Loucy (cell line): ENCODE results near the gene IFNGR1.

ENCODE experiments used
- H2AFZ ChIP-seq: fragments of 200-600 bp; sonication (generic); 2 replicates; pipeline ENCODE4 v1.6.0; 2016; ENCODE audit warnings: antibody characterized with exemption, mild to moderate bottlenecking, low read length, moderate library complexity
- H3F3A ChIP-seq: fragments of 200-600 bp; 2 replicates; pipeline ENCODE4 v1.6.0; 2016; ENCODE audit warnings: antibody characterized with exemption, low read depth, mild to moderate bottlenecking
- H3K27me3 ChIP-seq: fragments of 200-600 bp; sonication (generic); 2 replicates; pipeline ENCODE4 v1.6.1; 2014; ENCODE audit warnings: low read length, mild to moderate bottlenecking; ENCODE audit not compliant: insufficient read depth, poor library complexity, severe bottlenecking
- H3K36me3 ChIP-seq: fragments of 200-600 bp; sonication (generic); 2 replicates; pipeline ENCODE4 v1.6.1; 2016; ENCODE audit warnings: low read length; ENCODE audit not compliant: insufficient read depth
- H3K4me1 ChIP-seq: fragments of 200-600 bp; sonication (generic); 2 replicates; pipeline ENCODE4 v1.5.1; 2014; ENCODE audit warnings: low read length, mild to moderate bottlenecking; ENCODE audit not compliant: insufficient read depth, poor library complexity, severe bottlenecking
- H3K4me2 ChIP-seq: fragments of 200-600 bp; sonication (generic); 2 replicates; pipeline ENCODE4 v1.6.0; 2014; ENCODE audit warnings: antibody characterized with exemption, low read length, low read depth, mild to moderate bottlenecking; ENCODE audit not compliant: poor library complexity, severe bottlenecking
- H3K4me3 ChIP-seq: fragments of 200-600 bp; sonication (generic); 2 replicates; pipeline ENCODE4 v1.5.1; 2014; ENCODE audit warnings: low read length, mild to moderate bottlenecking, mixed read lengths; ENCODE audit not compliant: poor library complexity, severe bottlenecking
- H3K79me2 ChIP-seq: fragments of 200-600 bp; sonication (generic); 2 replicates; pipeline ENCODE4 v1.6.1; 2014; ENCODE audit warnings: low read length; ENCODE audit not compliant: insufficient read depth
- H3K9ac ChIP-seq: fragments of 200-600 bp; sonication (generic); 2 replicates; pipeline ENCODE4 v1.6.0; 2014; ENCODE audit warnings: mild to moderate bottlenecking, low read depth, low read length, moderate library complexity; ENCODE audit not compliant: poor library complexity, severe bottlenecking
- H3K9me2 ChIP-seq: fragments of 200-600 bp; sonication (generic); replicated peaks from 2 replicates; pipeline ENCODE4 v1.6.1; 2016; ENCODE audit warnings: low read depth, low read length, mixed read lengths
- H3K9me3 ChIP-seq: fragments of 200-600 bp; sonication (generic); 2 replicates; pipeline ENCODE4 v1.6.1; 2014; ENCODE audit warnings: mild to moderate bottlenecking, antibody characterized with exemption, low read length, low read depth; ENCODE audit not compliant: insufficient read depth
- H4K20me1 ChIP-seq: fragments of 200-600 bp; sonication (generic); 2 replicates; pipeline ENCODE4 v1.6.0; 2014; ENCODE audit warnings: antibody characterized with exemption, low read length, mild to moderate bottlenecking; ENCODE audit not compliant: insufficient read depth, poor library complexity, severe bottlenecking
- CTCF ChIP-seq: fragments of 200-600 bp; sonication (generic); conservative IDR thresholded peaks from 2 replicates; pipeline ENCODE4 v1.5.1; 2014; ENCODE audit warnings: mild to moderate bottlenecking, antibody characterized with exemption, low read length
- EZH2phosphoT487 ChIP-seq: fragments of 200-600 bp; IDR thresholded peaks from 2 replicates; pipeline ENCODE4 v1.6.1; 2018; ENCODE audit warnings: antibody characterized with exemption, mild to moderate bottlenecking, moderate library complexity, borderline replicate concordance

Gene IFNGR1

GRCh38 chr6:137233911-137234863, 15.0 kb upstream of the IFNGR1 start:
- Histone ChIP-seq H3K9me3 (no peaks in the 10 kb centered on the region; the same call in 1 of the 2 replicates), H3K4me1 (peaks cover 34% of the 10 kb centered on the region), H3K79me2 (no peaks in the 10 kb centered on the region), H3K9ac (no peak overlapping the region), H2AFZ (peak overlapping the region; percentile 54), H3K9me2 (no peaks in the 10 kb centered on the region), H3K4me2 (peak overlapping the region; percentile 70), H4K20me1 (no peaks in the 10 kb centered on the region), H3K4me3 (peak overlapping the region; percentile 48), H3K27me3 (no peaks in the 10 kb centered on the region), H3F3A (peaks cover 4% of the 10 kb centered on the region; the same call in 1 of the 2 replicates), H3K36me3 (no peaks in the 10 kb centered on the region)
- TF ChIP-seq EZH2phosphoT487, result no peak
- 0 out of 2 replicates have a peak, but pooled peaks have one; percentile 11 for TF ChIP-seq CTCF

- Histone ChIP-seq H3K9ac (no peak overlapping the region), H3K79me2 (no peaks in the 10 kb centered on the region), H3K4me3 (no peak overlapping the region), H3F3A (peaks cover 4% of the 10 kb centered on the region; the same call in 1 of the 2 replicates), H3K4me2 (peak overlapping the region; percentile 3), H4K20me1 (no peaks in the 10 kb centered on the region), H3K27me3 (no peaks in the 10 kb centered on the region), H2AFZ (no peak overlapping the region), H3K9me3 (no peaks in the 10 kb centered on the region), H3K36me3 (no peaks in the 10 kb centered on the region), H3K4me1 (peaks cover 34% of the 10 kb centered on the region), H3K9me2 (no peaks in the 10 kb centered on the region)
- no peak for TF ChIP-seq EZH2phosphoT487
- no peak for TF ChIP-seq CTCF
These were observed 12.7 kb upstream of the IFNGR1 start for GRCh38 chr6:137231895-137232294.

GRCh38 chr6:137230956-137231555, 11.9 kb upstream of the IFNGR1 start:
- Histone ChIP-seq H3F3A (peaks cover 4% of the 10 kb centered on the region; the same call in 1 of the 2 replicates), H3K4me1 (peaks cover 34% of the 10 kb centered on the region), H3K79me2 (no peaks in the 10 kb centered on the region), H3K36me3 (no peaks in the 10 kb centered on the region), H3K27me3 (no peaks in the 10 kb centered on the region), H3K4me2 (no peak overlapping the region), H3K9ac (no peak overlapping the region), H3K9me3 (no peaks in the 10 kb centered on the region), H3K4me3 (no peak overlapping the region), H2AFZ (no peak overlapping the region), H3K9me2 (no peaks in the 10 kb centered on the region), H4K20me1 (no peaks in the 10 kb centered on the region)
- TF ChIP-seq CTCF (no peak), EZH2phosphoT487 (no peak)
